Smooth muscle cell of the coronary artery (primary cell): ENCODE results near the gene PARM1. TPM values are rescaled to one million over a fixed set of nuclear protein-coding genes. Genes with fewer than 3 reads are reported as not detected.

Source experiments
- total RNA-seq: library from RNA; depleted of rRNA; stranded (reverse); fragments of >200 nt; gene quantifications from 2 replicates; pipeline ENCODE4 v1.2.3, GENCODE V29; 2014; ENCODE audit warnings: low replicate concordance

The PARM1 gene
- 0.70 and 1.2 TPM in 2 replicates for total RNA-seq

GRCh38 chr4:74932832-74933561 lies at the start of gene PARM1:
PARM1 (plus strand) TSS chr4:74933116; CDS start chr4:74933328, 212 bp downstream.

Other genes starting within 250 kb of the PARM1 start
- under 0.01 TPM in 2 replicates for gene BTC, start 138.6 kb upstream of the PARM1 start, total RNA-seq